Mammary epithelial cell (primary cell): ENCODE results near the gene ELOVL6.

Source experiments
- CTCF ChIP-seq, 2 donors: IDR thresholded peaks in 1 of 2; conservative IDR thresholded peaks in 1 of 2; 2 replicates each; pipeline ENCODE4 v1.5.1; 2011 to 2012; ENCODE audit warnings: inconsistent platforms in 2 of 2, low read length in 2 of 2, mild to moderate bottlenecking in 2 of 2, control low read depth in 1 of 2, low read depth in 1 of 2; ENCODE audit not compliant: insufficient read depth in 1 of 2; ENCODE audit errors: extremely low read depth in 1 of 2
- EZH2 ChIP-seq: IDR thresholded peaks from 2 replicates; pipeline ENCODE4 v1.6.1; 2012; ENCODE audit warnings: low read length, inconsistent platforms, borderline replicate concordance

DNA sequence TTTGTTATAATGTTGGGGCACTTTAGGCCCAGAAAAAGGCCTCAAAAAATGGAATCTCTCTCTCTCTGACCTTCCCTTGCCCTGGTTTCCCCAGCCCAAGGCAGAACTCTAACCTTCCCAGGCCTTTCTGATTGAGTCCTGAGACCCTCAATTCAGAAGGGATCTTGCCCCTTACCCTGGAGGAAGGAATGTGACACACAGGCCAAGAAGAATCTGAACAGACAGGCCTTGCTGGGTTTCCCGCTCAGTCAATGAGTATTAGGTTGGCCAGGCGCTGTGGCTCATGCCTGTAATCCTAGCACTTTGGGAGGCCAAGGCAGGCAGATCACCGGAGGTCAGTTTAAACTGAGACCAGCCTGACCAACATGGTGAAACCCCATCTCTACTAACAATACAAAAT is 27.6 kb downstream of the ELOVL6 start:
- TF ChIP-seq CTCF (conservative IDR thresholded peaks at IDR 0.05 in 1 of 2, IDR thresholded peaks at IDR 0.05 in 1 of 2; ENCODE audit: extremely low read depth in 1 of 2, insufficient read depth in 1 of 2, low read depth in 1 of 2, low read length in 2 of 2) (no peak), EZH2 (no peak)
